ENCODE measurements around the gene TMCO6. TPM values are rescaled to one million over a fixed set of nuclear protein-coding genes. Genes with fewer than 3 reads are reported as not detected.
A peak's percentile ranks its signal among the peaks of the same experiment; 100 is the strongest.

TMCO6 gene
- total RNA-seq, 1 donor from 2014 or later = 9.6 TPM

- DNase-seq (ENCODE audit: low spot score) = no peak
These were observed 33.4 kb downstream of the TMCO6 start for GRCh38 chr5:140672455-140673186.

DNA sequence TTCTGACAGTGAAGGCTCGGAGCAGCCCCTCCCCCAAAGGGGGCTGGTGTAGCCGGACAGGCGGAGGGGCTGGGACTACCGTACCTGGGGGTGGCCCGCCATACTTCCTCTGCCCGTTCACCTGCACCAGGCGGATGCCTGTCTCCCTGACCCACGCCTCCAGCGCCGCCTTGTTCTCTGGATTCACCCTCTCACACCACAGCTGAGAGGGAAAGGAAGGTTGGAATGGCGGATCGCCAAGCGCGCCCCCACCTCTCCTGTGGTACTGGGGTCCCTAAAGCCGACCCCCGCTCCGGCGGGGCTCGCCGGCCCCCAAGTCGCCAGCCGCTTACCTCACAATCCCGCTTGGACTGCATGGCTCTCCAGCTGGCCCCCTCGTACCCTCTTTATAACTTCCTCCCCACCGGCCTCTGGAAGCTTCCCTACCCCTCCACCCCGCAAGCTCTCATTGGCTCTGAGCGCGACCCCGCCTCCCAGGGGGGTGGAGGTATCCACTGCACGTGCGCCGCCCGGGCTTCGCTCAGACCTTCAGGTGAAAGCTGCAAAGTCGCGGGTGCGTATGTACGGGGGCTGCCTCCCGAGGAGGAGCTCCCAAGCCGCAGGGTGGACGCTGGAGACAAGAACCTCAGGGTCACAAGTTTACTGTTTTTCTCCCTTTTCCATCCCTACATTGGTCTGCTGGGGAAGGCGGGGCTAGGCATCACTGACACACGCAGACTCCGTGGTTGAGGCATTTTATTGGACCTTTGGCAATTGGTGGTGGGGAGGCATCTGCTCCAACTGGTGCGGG, 34.1 kb downstream of the TMCO6 start, which contains the start of gene DND1:
Gene DND1 (minus strand): TSS at position 390 of the 790 bp plus-strand sequence. CDS start 34 bp downstream, at position 356.
- no peak for DNase-seq (ENCODE audit: low spot score)

DNA sequence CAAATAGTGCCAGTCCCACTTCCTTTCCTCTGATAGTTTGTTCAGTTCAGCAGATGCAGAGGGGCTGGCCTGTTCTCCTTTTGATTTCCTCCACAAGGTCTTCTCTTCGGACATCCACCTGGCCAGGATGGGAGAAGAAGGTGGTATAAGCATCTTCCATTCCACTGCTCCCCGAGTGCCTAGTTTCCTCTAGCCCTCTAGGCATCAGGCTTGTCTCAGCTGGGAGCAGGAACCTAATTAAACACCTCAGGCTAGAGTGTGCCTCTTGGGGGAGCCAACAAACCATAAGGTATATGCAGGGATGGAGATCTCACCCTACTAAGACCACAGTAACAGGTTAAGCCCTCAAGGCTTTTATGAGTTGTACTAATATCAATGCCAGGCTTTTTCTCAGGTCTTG, 35.0 kb downstream of the TMCO6 start:
- DNase-seq (ENCODE audit: low spot score) = no peak

- DNase-seq (ENCODE audit: low spot score) = no peak
These were observed 35.4 kb downstream of the TMCO6 start for GRCh38 chr5:140674629-140675028.

GRCh38 chr5:140677947-140678346, 38.7 kb downstream of the TMCO6 start:
- DNase-seq (ENCODE audit: low spot score) = no peak

DNA sequence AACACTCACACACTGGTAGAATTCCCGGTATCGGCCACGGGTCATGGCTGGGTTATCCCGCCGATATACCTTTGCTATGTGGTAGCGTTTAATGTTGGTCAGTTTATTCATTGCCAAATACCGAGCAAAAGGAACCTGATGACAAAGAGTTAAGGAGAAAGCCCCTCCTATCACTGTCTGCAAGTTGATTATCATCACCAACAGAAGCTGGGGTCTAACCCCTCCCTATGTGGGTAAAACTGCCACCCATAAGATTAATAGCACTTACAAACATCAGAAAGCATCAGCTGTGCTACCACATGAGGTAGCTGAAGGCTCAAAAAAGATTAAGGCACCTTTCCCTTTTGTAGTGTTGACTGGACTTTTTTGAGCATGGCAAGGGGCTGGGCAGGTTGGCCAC, 39.7 kb downstream of the TMCO6 start:
- no peak for DNase-seq (ENCODE audit: low spot score)

DNA sequence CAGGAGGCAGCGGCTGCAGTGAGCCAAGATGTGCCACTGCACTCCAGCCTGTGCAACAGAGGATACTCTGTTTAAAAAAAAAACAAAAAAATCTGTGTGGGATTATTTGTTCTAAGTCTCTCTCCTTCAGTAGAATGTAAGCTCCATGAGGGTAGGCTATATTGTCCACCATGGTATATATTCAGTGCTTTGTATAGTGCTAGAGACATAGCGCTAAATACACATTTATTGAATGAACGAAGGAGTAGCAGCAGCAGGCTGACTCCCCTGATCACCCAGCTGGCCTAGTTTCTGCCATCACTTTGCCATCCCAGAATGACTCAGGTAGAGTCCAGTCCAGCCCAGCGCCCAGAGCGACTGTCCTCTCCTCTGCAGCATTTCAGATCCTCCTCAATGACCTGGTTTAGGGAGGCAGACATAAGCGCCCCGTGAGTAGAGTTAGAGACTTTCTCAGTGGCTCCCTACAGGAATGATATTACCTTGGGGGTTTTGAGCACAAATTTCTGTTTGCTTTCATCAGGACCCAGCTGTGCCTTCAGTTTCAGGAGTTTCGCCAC, 51.2 kb downstream of the TMCO6 start:
- no peak for DNase-seq (ENCODE audit: low spot score)

DNA sequence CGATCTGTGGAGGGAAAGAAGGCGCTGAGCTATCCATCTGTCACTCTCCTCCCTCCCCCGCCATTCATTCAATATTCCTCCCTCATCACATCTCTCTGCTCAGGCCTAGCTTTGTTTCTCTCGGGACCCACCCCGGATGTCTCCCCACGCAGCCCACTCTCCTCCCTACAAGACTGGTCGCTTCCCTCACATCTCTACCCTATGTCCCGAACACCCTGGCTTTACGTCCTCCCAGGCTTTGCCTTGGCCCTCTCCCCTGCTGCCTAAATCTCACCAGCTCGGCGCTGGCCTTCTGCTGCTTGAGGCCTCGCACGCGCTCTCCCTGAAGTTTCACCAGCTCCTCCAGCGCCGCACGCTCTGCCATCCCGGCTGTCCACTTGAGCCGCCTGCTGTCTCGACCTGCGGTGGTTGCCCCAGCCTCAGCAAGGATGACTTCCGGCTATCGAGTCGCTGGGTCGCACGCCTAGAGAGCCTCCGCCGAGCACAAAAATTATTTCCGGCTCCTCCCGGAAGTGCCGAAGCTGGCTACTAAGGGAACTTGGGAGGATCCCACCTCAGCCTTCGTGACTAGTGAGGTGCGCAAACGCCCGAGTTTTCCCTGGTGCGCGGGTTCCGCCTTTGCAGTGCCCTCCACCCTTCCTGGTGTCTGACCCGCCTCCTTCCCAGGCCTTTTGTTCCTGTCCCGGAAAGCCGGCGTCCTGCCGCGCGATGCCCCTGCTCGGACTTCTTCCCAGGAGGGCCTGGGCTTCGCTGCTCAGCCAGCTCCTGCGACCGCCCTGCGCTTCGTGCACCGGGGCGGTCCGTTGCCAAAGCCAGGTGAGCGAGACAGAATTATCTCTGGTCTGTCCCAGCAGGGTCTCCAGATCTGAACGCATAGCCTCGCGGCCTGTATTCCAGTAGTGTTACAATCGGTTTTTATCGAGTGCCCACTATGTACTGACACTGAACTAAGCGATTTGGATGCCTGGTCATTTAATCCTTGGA, 52.0 kb downstream of the TMCO6 start, which contains the start of the genes HARS1 and HARS2:
Gene HARS1 (minus strand): TSS at position 430 of the 984 bp plus-strand sequence. CDS start 66 bp downstream, at position 364.
Gene HARS2 (plus strand): TSS at position 515 of the 984 bp plus-strand sequence. CDS start 194 bp downstream, at position 709.
- DNase-seq (ENCODE audit: low spot score) = peak; percentile 94

GRCh38 chr5:140694276-140694675, 55.0 kb downstream of the TMCO6 start:
- DNase-seq (ENCODE audit: low spot score) = no peak

Small RNAs within 50 kb of the gene (microRNA-seq; reads per million reads assigned to microRNA genes)
- not detected for gene MIR3655 (ENCODE audit: borderline number of aligned reads)

Other genes with a start within 250 kb of the TMCO6 start
- 90.5 TPM for gene ANKHD1, start 237.6 kb upstream of the TMCO6 start, total RNA-seq
- gene EIF4EBP3, start 91.8 kb upstream of the TMCO6 start, total RNA-seq = 22.5 TPM
- gene SRA1, start 82.0 kb upstream of the TMCO6 start, total RNA-seq = 34.4 TPM
- 21.5 TPM for gene APBB3, start 74.9 kb upstream of the TMCO6 start, total RNA-seq
- 71.9 TPM for gene SLC35A4, start 74.6 kb upstream of the TMCO6 start, total RNA-seq
- 224 TPM for gene CD14, start 6.3 kb upstream of the TMCO6 start, total RNA-seq
- gene NDUFA2, start 8.2 kb downstream of the TMCO6 start, total RNA-seq = 57.3 TPM
- gene IK, start 8.4 kb downstream of the TMCO6 start, total RNA-seq = 66.4 TPM
- gene WDR55, start 25.5 kb downstream of the TMCO6 start, total RNA-seq = 23.4 TPM
- 1.00 TPM for gene DND1, start 34.1 kb downstream of the TMCO6 start, total RNA-seq
- gene HARS1, start 51.9 kb downstream of the TMCO6 start, total RNA-seq = 50.7 TPM
- gene HARS2, start 52.0 kb downstream of the TMCO6 start, total RNA-seq = 15.9 TPM
- gene ZMAT2, start 61.0 kb downstream of the TMCO6 start, total RNA-seq = 37.9 TPM
- gene PCDHA1, start 146.7 kb downstream of the TMCO6 start, total RNA-seq = not detected
- gene PCDHA2, start 155.4 kb downstream of the TMCO6 start, total RNA-seq = not detected
- gene PCDHA3, start 161.6 kb downstream of the TMCO6 start, total RNA-seq = 0.29 TPM
- gene PCDHA4, start 167.6 kb downstream of the TMCO6 start, total RNA-seq = 0.32 TPM
- 0.10 TPM for gene PCDHA5, start 182.2 kb downstream of the TMCO6 start, total RNA-seq
- 0.32 TPM for gene PCDHA6, start 188.5 kb downstream of the TMCO6 start, total RNA-seq
- gene PCDHA7, start 194.8 kb downstream of the TMCO6 start, total RNA-seq = 0.22 TPM
- gene PCDHA8, start 201.7 kb downstream of the TMCO6 start, total RNA-seq = 0.19 TPM
- 0.22 TPM for gene PCDHA9, start 208.9 kb downstream of the TMCO6 start, total RNA-seq
- gene PCDHA10, start 216.4 kb downstream of the TMCO6 start, total RNA-seq = 1.8 TPM
- gene PCDHA11, start 229.5 kb downstream of the TMCO6 start, total RNA-seq = 0.26 TPM
- 0.29 TPM for gene PCDHA12, start 235.9 kb downstream of the TMCO6 start, total RNA-seq
- 0.58 TPM for gene PCDHA13, start 242.7 kb downstream of the TMCO6 start, total RNA-seq